ENCODE results near the gene DSTN.
A peak's percentile ranks its signal among the peaks of the same experiment; 100 is the strongest.

DSTN gene

DNA sequence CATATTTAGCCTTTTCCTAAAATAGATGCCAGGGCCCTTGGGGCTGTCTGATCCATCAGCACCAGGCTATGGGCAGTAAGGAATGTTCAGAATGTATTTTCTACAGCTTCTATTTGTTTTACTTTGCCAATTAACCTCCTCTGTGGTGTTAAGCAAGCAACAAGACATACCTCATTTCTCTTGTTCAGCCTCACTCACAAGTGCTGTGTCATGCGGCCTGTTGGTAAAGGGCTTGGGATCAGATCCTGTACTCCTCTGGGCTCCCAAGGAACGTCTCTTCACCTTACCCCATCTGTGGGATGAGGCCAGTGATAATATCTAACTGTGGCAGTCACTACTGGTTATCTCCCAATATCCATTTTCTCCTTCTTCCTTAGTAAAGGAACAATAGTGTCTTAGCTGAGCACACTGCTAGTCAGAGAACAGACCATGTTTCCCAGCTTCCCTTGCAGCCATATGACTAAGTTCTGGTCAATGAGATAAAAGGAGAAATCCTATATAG, 7.0 kb upstream of the DSTN start:
- ATAC-seq, result no peak
- Mint-ChIP-seq H3K9me3 (no peaks in the 10 kb centered on the region), H3K4me3 (no peak overlapping the region), H3K4me1 (peaks cover 31% of the 10 kb centered on the region), H3K27me3 (peaks cover 6% of the 10 kb centered on the region), H3K27ac (no peak overlapping the region)
- no peak for DNase-seq

DNA sequence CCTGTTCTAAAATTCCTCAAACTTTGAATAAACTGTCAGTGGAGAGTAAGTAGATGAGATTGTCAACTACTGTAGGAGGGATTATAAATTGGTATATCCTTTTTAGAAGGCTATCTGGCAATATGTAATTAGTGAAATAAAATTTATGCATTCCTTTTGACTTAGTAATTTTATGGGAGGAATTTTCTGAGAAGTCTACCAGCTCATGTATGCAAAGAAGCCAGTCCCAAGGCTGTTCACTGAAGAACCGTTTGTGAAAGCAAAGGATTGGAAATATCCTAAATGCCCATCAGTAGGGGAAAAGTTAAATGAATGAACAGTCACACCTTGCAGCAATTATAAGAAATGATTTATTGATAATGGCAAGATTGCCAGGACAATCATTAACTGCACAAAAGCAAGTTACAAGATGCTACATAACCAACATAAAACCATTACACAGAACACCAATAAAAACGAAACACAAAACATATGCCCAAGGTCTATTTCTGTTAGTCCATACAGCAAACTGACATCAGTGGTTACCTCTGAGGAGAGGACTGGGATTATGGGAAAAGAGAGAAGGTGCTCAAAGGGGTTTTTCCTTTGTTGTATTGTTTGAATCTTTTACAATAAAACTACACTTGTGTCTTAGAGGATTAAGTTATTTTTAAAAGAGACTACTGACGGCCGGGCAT, 4.6 kb upstream of the DSTN start:
- H3K9me3 Mint-ChIP-seq, result no peaks in the 10 kb centered on the region
- H3K4me1 Mint-ChIP-seq, result peaks cover 13% of the 10 kb centered on the region
- H3K4me3 Mint-ChIP-seq, result no peak overlapping the region
- DNase-seq, result no peak
- no peak overlapping the region for H3K27ac Mint-ChIP-seq
- H3K27me3 Mint-ChIP-seq, result peaks cover 13% of the 10 kb centered on the region
- ATAC-seq, result no peak

DNA sequence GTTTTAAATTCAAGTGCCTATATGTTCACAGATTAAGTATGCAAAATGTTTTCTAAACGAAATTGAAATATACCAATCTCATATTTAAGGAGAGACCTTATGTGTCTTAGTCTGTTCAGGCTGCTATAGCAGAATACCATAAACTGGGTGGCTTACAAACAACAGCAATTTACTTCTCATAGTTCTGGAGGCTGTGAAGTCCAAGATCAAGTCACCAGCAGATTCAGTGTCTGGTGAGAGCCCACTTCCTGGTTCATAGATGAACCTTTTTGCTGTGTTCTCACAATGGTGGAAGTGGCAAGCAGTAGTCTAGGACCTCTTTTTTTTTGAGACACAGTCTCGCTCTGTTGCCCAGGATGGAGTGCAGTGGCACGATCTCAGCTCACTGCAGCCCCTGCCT, 3.5 kb upstream of the DSTN start:
- no peak for ATAC-seq
- no peak for DNase-seq
- Mint-ChIP-seq H3K27me3 (peaks cover 13% of the 10 kb centered on the region), H3K4me1 (peaks cover 12% of the 10 kb centered on the region), H3K4me3 (no peak overlapping the region), H3K9me3 (no peaks in the 10 kb centered on the region), H3K27ac (peak overlapping the region in 1 of 2 donors; percentile 78)

DNA sequence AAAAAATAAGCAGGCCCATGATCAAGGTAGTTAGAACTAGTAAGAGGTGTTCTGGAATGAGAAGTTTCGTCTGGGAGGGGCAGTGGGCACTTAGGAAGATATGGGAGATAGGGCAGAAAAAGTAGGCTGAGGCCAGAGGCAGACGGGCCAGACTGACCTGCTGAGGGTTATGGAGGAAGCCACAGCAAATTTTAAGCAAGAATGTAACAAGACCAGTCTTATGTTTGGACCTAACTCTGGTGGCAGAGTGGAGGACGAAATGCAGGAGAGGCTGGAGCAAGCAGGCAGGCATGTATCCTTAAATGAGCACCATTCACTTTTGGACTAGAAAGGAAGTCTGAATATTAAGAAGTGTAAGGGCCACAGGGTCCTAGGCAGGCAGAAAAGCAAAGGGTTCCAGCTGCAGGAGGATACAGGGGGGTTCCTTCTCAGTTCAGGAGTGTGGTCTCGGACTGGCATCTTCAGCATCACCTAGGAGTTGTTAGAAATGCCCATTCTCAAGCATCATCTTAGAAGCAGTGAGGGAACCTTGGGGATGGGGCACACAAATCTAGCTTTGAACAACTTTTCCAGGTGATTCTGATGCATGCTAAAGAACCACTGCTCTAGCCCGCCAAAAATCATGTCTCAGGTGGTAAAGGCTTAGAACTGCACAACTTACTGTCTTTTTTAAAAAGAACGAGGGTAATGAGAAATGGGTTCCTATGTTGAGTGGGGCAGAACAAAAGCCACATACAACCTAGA, 1.7 kb upstream of the DSTN start:
- DNase-seq, result no peak
- Mint-ChIP-seq H3K9me3 (no peaks in the 10 kb centered on the region), H3K4me3 (peak overlapping the region; percentile 92 to 100), H3K27ac (no peak overlapping the region), H3K4me1 (peaks cover 28% of the 10 kb centered on the region), H3K27me3 (peaks cover 13% of the 10 kb centered on the region)
- no peak for ATAC-seq

DNA sequence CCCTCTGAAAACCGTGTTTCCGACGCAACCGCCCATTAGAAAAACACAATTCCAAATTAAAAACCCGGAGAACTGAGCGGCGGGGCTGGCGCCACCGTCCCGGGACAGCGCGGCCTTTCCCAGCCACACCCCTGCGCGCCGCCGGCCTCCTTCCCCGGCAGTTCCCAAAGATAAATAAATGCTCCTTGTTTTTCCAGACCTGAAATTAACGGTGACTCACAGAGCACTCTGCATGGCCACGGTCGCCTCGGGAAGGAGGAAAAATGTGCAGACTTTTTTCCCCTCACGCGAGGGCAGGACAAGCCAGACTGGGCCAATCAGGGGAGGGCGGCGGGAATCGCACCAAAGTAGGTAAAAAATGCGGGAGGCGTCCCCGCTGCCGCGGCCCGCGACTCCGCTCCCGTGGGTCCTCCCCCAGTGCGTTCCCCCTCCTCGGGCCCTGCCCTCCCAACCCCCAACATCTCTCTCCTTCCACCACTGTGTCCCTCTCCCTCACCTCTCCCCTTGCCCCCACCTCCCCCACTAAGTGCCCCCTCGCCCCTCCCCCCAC, 828 bp upstream of the DSTN start:
- DNase-seq (no peak), ATAC-seq (no peak)
- H3K9me3 Mint-ChIP-seq, result no peaks in the 10 kb centered on the region
- peaks cover 13% of the 10 kb centered on the region for H3K27me3 Mint-ChIP-seq
- peaks cover 32% of the 10 kb centered on the region for H3K4me1 Mint-ChIP-seq
- H3K27ac Mint-ChIP-seq, result peak overlapping the region in 1 of 2 donors; percentile 83
- peak overlapping the region; percentile 92 to 100 for H3K4me3 Mint-ChIP-seq

DNA sequence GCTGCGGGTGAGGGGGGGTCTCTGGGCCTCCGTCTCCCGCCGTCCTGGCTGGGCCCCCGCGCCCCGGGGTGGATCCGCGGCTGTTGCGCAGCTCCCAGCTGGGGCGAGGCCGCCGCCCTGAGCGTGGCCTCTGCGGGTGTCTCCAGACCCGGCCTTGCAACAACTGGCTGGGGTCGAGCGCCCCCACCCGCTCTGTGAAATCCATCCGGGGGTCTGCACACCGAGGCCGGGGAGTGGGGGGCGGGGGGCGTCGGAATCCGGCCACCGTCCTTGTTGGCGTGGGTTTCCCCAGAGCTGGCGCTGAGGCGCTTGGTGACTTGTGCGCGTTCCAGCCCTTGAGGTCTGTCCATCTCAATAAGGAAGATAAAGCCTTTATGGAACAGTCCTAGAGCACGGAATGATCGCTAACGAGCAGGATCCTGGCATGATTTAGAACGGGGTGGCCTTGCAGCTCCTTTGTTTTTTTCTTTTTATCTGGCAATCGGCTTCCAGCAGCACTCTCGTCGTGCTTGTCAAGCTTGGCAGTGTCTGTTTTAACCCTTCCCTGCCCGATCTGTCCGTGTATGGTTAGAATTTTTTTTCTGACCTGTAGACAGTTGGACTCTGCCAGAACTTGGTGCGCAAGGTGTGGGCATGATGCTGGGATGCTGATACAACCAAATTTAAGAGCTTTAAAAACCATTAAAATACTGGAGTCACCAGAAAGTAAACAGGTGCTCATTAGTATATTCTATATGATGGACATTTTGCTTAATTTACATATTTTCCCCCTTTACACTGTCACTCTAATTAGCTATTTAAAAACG, 675 bp downstream of the DSTN start:
- Mint-ChIP-seq H3K4me1 (peaks cover 32% of the 10 kb centered on the region), H3K27me3 (peaks cover 13% of the 10 kb centered on the region), H3K9me3 (no peaks in the 10 kb centered on the region), H3K27ac (peak overlapping the region; percentile 82 to 96), H3K4me3 (peak overlapping the region; percentile 92 to 100)
- peak; percentile 61 for ATAC-seq
- DNase-seq, result no peak

DNA sequence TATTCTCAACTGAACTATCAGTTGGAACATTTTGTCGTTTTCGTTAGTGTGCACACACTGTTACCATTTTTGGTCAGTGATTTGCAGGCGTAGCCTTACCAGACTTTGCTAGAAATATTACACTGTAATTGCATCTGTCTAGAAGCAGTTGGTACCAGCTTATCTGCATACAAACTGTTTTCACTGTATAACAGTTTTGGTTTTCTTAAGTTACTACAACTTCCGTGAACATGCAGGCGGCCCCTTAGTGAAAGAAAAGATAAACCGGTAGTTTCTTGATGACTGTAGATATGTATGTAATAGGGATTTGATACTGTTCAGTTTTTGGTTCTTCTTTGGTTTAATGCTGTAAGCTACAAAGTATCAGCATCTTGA, 1.3 kb downstream of the DSTN start:
- H3K4me3 Mint-ChIP-seq, result peak overlapping the region; percentile 92 to 100
- DNase-seq (peak in 1 of 2 donors; percentile 24), ATAC-seq (peak; percentile 57)
- peak overlapping the region; percentile 82 to 96 for H3K27ac Mint-ChIP-seq
- H3K4me1 Mint-ChIP-seq, result peaks cover 32% of the 10 kb centered on the region
- no peaks in the 10 kb centered on the region for H3K9me3 Mint-ChIP-seq
- peaks cover 13% of the 10 kb centered on the region for H3K27me3 Mint-ChIP-seq

DNA sequence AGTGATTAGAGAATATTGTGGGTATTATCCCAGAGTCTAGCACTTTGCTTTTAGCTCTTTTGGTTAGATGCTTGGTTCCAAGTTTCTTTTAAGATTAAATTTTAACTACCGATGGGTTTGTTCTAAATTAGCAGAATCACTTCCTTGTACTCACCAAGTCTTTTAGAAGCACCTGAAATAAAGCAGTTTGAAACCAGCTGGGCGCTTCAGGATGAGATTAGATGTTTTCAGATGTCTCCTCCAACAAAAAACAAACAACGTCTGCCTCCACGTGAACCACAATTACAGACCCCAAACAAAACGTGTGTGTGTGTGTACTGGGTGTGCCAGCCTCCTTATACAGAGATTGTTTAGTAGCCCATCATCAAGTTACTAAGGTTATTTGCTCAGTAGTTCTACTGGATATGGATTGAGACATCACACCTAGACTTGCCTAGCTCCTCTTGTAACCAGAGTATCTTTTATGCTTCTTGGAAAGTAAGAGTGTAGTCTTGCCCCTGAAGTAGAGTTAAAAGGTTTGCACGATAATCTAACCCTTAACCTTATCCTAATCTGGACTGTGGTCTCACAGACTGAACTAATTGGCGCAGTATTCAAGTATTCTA, 2.3 kb downstream of the DSTN start:
- DNase-seq, result no peak
- Mint-ChIP-seq H3K27me3 (peaks cover 13% of the 10 kb centered on the region), H3K4me3 (peak overlapping the region in 1 of 2 donors; percentile 92), H3K27ac (no peak overlapping the region), H3K4me1 (peaks cover 32% of the 10 kb centered on the region), H3K9me3 (no peaks in the 10 kb centered on the region)
- ATAC-seq, result no peak

DNA sequence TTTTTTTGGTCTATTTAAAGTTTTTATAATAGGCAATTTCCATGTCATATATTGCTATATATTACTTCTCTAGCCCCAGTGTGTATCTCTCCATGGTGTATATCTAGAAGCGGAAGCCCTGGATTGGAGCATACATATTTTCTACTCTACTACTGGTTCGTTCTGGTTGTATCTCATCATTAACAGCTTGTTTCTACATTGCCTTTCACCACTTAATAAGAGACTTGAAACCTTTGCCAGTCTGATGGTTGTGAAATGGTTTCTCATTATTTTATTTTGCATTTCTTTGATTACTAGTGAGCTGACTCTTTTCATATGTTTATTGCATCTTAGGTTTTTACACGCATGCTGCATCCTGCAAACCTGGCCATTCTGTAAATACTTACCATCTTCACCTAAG, 3.6 kb downstream of the DSTN start:
- H3K4me1 Mint-ChIP-seq, result peaks cover 32% of the 10 kb centered on the region
- no peak for DNase-seq

DNA sequence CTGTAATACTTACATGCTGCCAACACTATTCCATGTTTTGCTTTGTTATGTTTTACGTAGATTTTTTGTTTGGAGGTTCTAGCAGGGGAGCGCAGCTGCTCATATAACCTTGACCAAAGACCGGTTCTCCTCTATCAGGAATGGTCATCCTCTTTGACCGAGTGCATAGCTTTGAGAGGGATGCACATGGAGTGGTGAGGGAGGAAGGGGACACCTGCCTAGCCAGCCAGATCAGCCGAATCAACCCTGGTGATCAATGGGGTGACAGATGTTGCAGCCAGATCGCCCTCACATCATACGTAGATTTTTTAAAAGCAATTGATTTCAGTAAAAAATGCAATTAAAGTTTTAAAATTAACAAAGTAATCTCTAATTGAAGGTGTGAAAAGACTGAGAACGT, 6.3 kb downstream of the DSTN start:
- H3K4me1 Mint-ChIP-seq, result peaks cover 35% of the 10 kb centered on the region
- ATAC-seq, result no peak
- DNase-seq, result no peak
- H3K4me3 Mint-ChIP-seq, result no peak overlapping the region
- H3K9me3 Mint-ChIP-seq, result no peaks in the 10 kb centered on the region
- no peaks in the 10 kb centered on the region for H3K27me3 Mint-ChIP-seq
- H3K27ac Mint-ChIP-seq, result no peak overlapping the region

More for the DNA sequence above, 3.6 kb downstream of the DSTN start:
- no peak overlapping the region for H3K4me3 Mint-ChIP-seq
- no peaks in the 10 kb centered on the region for H3K9me3 Mint-ChIP-seq
- ATAC-seq, result no peak
- H3K27me3 Mint-ChIP-seq, result peaks cover under 1% of the 10 kb centered on the region
- H3K27ac Mint-ChIP-seq, result no peak overlapping the region

DNA sequence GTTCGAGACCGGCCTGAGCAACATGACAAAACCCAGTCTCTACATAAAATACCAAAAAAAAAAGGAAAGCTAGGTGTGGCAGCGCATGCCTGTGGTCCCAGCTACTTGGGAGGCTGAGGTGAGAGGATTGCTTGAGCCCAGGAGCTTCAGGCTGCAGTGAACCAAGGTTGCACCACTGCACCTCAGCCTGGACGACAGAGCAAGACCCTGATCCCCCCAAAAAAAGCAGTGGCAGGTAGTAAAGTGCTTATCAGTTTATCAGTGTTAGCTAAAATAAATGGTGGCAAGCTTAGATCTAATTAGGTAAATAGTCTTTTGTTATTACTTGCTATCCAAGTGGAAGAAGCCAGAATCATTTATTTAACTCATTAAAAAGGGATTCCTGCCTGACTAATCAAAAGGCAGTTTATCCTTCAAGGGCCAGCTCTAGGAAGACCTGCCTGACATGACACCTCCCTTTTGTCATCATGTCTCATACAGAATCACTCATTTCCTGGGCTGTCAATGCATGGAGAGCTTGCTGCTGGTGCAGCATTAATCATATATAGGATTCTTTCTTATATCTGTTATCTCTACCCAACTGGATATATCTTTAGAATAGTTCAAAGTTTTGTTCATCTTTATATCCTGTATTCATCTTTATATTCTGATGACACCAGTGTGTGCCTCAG, 9.6 kb downstream of the DSTN start:
- no peak overlapping the region for H3K4me3 Mint-ChIP-seq
- peaks cover 14% of the 10 kb centered on the region for H3K4me1 Mint-ChIP-seq
- H3K9me3 Mint-ChIP-seq, result no peaks in the 10 kb centered on the region
- DNase-seq (no peak), ATAC-seq (no peak)
- H3K27ac Mint-ChIP-seq, result peak overlapping the region in 1 of 2 donors; percentile 89
- H3K27me3 Mint-ChIP-seq, result no peaks in the 10 kb centered on the region

DNA sequence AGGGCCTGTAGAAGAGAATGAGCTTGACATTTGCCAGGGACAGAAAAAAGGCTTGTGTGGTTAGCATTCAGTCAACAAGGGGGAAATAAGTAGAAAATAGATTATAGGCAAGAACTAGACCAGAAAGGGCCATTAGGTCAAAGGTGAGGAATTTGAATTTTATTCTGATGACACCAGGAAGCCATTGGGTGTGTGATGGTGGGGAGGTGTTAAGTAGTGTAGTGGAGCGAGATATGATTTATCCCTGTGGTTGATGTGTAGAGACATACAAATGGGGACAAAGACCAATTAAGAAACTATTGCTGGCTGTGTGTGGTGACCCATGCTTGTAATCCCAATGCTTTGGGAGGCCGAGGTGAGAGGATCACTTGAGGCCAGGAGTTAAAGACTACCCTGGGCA, 11.0 kb downstream of the DSTN start:
- H3K27ac Mint-ChIP-seq, result no peak overlapping the region

DNA sequence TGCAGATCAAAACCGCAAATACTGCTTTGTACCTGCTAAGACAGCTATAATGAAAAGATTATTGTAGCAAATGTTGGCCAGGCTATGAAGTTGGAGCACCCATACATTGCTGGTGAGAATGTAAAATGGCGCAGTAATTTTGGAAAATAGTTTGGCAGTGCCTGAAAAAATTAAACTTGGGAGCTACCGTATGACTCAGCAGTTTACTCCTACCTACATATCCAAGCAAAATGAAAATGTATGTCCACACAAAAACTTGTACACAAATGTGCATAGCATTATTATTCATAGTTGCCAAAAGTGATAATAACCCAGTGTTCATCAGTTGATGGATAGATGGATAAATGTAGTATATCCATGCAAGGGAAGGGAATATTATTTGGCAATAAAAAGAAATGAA, 13.3 kb downstream of the DSTN start:
- no peaks in the 10 kb centered on the region for H3K9me3 Mint-ChIP-seq
- H3K4me3 Mint-ChIP-seq, result no peak overlapping the region
- no peak overlapping the region for H3K27ac Mint-ChIP-seq
- ATAC-seq (no peak), DNase-seq (no peak)
- no peaks in the 10 kb centered on the region for H3K27me3 Mint-ChIP-seq
- H3K4me1 Mint-ChIP-seq, result peaks cover 14% of the 10 kb centered on the region

More for the DNA sequence above, 11.0 kb downstream of the DSTN start:
- ATAC-seq, result no peak
- Mint-ChIP-seq H3K4me3 (no peak overlapping the region), H3K9me3 (no peaks in the 10 kb centered on the region), H3K27me3 (no peaks in the 10 kb centered on the region), H3K4me1 (peaks cover 14% of the 10 kb centered on the region)
- no peak for DNase-seq

DNA sequence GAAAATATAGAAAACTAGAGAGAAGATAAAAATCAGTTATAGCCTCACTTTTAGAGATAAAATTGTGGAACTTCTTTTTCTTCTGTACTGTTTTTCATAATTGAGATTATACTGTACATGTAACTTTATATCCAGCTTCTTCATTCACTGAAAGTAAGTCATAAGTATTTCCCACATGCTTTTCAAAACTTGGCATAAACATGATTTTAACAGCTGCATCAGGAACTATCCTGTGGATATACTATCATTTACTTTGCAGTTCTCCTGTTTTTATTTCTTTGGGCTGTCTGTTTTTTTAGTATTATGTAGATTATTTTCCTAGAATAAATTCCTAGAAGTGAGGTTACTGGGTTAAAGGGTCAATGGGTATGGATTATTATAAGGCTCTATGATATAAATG, 14.8 kb downstream of the DSTN start:
- DNase-seq (no peak), ATAC-seq (no peak)
- no peak overlapping the region for H3K27ac Mint-ChIP-seq
- no peaks in the 10 kb centered on the region for H3K27me3 Mint-ChIP-seq
- H3K4me1 Mint-ChIP-seq, result peaks cover 7% of the 10 kb centered on the region
- H3K4me3 Mint-ChIP-seq, result no peak overlapping the region
- H3K9me3 Mint-ChIP-seq, result no peaks in the 10 kb centered on the region

DNA sequence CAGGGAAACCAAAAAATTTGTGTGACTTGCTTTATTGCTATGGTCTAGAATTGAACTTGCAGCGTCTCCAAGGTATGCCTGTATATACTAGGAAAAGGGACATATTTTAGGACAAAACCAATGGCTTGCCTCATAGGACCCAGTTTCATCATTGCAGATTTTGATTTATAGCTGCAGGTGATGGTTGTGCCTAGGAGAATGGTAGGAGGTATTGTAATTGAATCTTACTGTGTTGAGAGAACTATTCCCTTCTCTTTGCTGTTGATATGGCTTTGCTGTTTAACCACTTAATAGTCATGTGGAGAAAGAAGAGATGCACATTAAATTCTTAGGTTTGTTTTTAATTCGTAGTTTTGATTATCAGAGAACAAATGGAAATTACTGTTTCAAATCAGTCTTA, 16.4 kb downstream of the DSTN start:
- no peak overlapping the region for H3K4me3 Mint-ChIP-seq
- no peak overlapping the region for H3K27ac Mint-ChIP-seq
- DNase-seq (no peak), ATAC-seq (no peak)
- no peaks in the 10 kb centered on the region for H3K27me3 Mint-ChIP-seq
- H3K9me3 Mint-ChIP-seq, result no peaks in the 10 kb centered on the region
- H3K4me1 Mint-ChIP-seq, result no peaks in the 10 kb centered on the region

Measured in stimulated activated naive CD8-positive, alpha-beta T cell treated with anti-CD3 and anti-CD28 coated beads, Interleukin-15, amount 100 ng/mL, for 72 hours (primary cell).